Activated T-helper 1 cell treated with anti-CD3 and anti-CD28 coated beads, Interleukin-12 subunit alpha, Interleukin-12 subunit beta, Interleukin-2, Interleukin-4 antibody, amounts not matched to agents 30 ng/mL and 10 ng/mL and 1 ng/mL, durations not matched to agents 14 hours and 24 hours and 36 hours (primary cell): ENCODE data around the gene MAPKAPK3. TPM values are rescaled to one million over a fixed set of nuclear protein-coding genes. Genes with fewer than 3 reads are reported as not detected.

ENCODE experiments used
- DNase-seq: peaks from one replicate; pipeline ENCODE4 v3.0.0; 2021; ENCODE audit warnings: low spot score
- H3K27ac Mint-ChIP-seq: one replicate; pipeline ENCODE4 v1.8.0; 2021; ENCODE audit warnings: mild to moderate bottlenecking, mixed read lengths
- H3K27me3 Mint-ChIP-seq: one replicate; pipeline ENCODE4 v1.8.0; 2022; ENCODE audit warnings: mild to moderate bottlenecking, moderate library complexity, mixed read lengths; ENCODE audit not compliant: insufficient read depth
- H3K36me3 Mint-ChIP-seq: one replicate; pipeline ENCODE4 v1.8.0; 2021; ENCODE audit warnings: low read depth, mixed read lengths
- H3K4me1 Mint-ChIP-seq: one replicate; pipeline ENCODE4 v1.8.0; 2021; ENCODE audit warnings: low read depth, mixed read lengths
- H3K4me3 Mint-ChIP-seq: one replicate; pipeline ENCODE4 v1.8.0; 2021; ENCODE audit warnings: mild to moderate bottlenecking, moderate library complexity, mixed read lengths
- H3K9me3 Mint-ChIP-seq: one replicate; pipeline ENCODE4 v1.8.0; 2021; ENCODE audit warnings: mixed read lengths
- intact Hi-C: fragments of 100-400 bp; cut with micrococcal nuclease; formaldehyde crosslinking; loops from one replicate; pipeline ENCODE4 v1.15.1; 2024
- total RNA-seq: library from RNA; stranded (reverse); gene quantifications from 2 replicates; pipeline ENCODE4 v1.2.3, GENCODE V29; 2022

MAPKAPK3 gene
- total RNA-seq, 1 donor from 2014 or later = 191 TPM

- Mint-ChIP-seq H3K27me3 (no peaks in the 10 kb centered on the region), H3K4me3 (no peak overlapping the region), H3K36me3 (peaks cover 49% of the 10 kb centered on the region), H3K9me3 (no peaks in the 10 kb centered on the region), H3K27ac (peak overlapping the region; percentile 12), H3K4me1 (peaks cover 79% of the 10 kb centered on the region)
- no peak for DNase-seq
- intact Hi-C loops = no loop called here
These were observed 39.6 kb upstream of the MAPKAPK3 start for GRCh38 chr3:50577348-50577747.

- no peaks in the 10 kb centered on the region for H3K9me3 Mint-ChIP-seq
- peaks cover 74% of the 10 kb centered on the region for H3K4me1 Mint-ChIP-seq
- no peak overlapping the region for H3K4me3 Mint-ChIP-seq
- intact Hi-C loops = no loop called here
- peak overlapping the region; percentile 63 for H3K27ac Mint-ChIP-seq
- DNase-seq = no peak
- H3K36me3 Mint-ChIP-seq = peaks cover 61% of the 10 kb centered on the region
- no peaks in the 10 kb centered on the region for H3K27me3 Mint-ChIP-seq
These were observed 36.1 kb upstream of the MAPKAPK3 start for GRCh38 chr3:50580683-50581458.

GRCh38 chr3:50581459-50581842 is 35.5 kb upstream of the MAPKAPK3 start:
- Mint-ChIP-seq H3K27me3 (no peaks in the 10 kb centered on the region), H3K9me3 (no peaks in the 10 kb centered on the region), H3K27ac (no peak overlapping the region), H3K4me3 (no peak overlapping the region), H3K36me3 (peaks cover 60% of the 10 kb centered on the region), H3K4me1 (peaks cover 74% of the 10 kb centered on the region)
- intact Hi-C loops = no loop called here
- DNase-seq = no peak

- H3K4me1 Mint-ChIP-seq = peaks cover 77% of the 10 kb centered on the region
- intact Hi-C loops = no loop called here
- no peak for DNase-seq
- H3K4me3 Mint-ChIP-seq = no peak overlapping the region
- H3K27me3 Mint-ChIP-seq = no peaks in the 10 kb centered on the region
- no peaks in the 10 kb centered on the region for H3K9me3 Mint-ChIP-seq
- peak overlapping the region; percentile 47 for H3K27ac Mint-ChIP-seq
- peaks cover 60% of the 10 kb centered on the region for H3K36me3 Mint-ChIP-seq
These were observed 34.9 kb upstream of the MAPKAPK3 start for GRCh38 chr3:50582083-50582482.

GRCh38 chr3:50583897-50584296 is 33.1 kb upstream of the MAPKAPK3 start:
- DNase-seq = no peak
- intact Hi-C loops = no loop called here
- peak overlapping the region; percentile 84 for H3K27ac Mint-ChIP-seq
- H3K9me3 Mint-ChIP-seq = no peaks in the 10 kb centered on the region
- no peak overlapping the region for H3K4me3 Mint-ChIP-seq
- peaks cover 52% of the 10 kb centered on the region for H3K36me3 Mint-ChIP-seq
- no peaks in the 10 kb centered on the region for H3K27me3 Mint-ChIP-seq
- peaks cover 85% of the 10 kb centered on the region for H3K4me1 Mint-ChIP-seq

- peak overlapping the region; percentile 84 for H3K27ac Mint-ChIP-seq
These were observed 32.6 kb upstream of the MAPKAPK3 start for GRCh38 chr3:50584391-50584790.

GRCh38 chr3:50585919-50586762 is 30.8 kb upstream of the MAPKAPK3 start:
- Mint-ChIP-seq H3K4me1 (peaks cover 85% of the 10 kb centered on the region), H3K9me3 (no peaks in the 10 kb centered on the region), H3K27me3 (no peaks in the 10 kb centered on the region), H3K36me3 (peaks cover 33% of the 10 kb centered on the region), H3K27ac (peak overlapping the region; percentile 88), H3K4me3 (peak overlapping the region; percentile 22)
- intact Hi-C loops = no loop called here
- no peak for DNase-seq

More at GRCh38 chr3:50584391-50584790, 32.6 kb upstream of the MAPKAPK3 start:
- no peaks in the 10 kb centered on the region for H3K9me3 Mint-ChIP-seq
- no peak for DNase-seq
- intact Hi-C loops = no loop called here
- no peak overlapping the region for H3K4me3 Mint-ChIP-seq
- peaks cover 48% of the 10 kb centered on the region for H3K36me3 Mint-ChIP-seq
- no peaks in the 10 kb centered on the region for H3K27me3 Mint-ChIP-seq
- H3K4me1 Mint-ChIP-seq = peaks cover 89% of the 10 kb centered on the region

GRCh38 chr3:50586763-50587070 is 30.2 kb upstream of the MAPKAPK3 start:
- Mint-ChIP-seq H3K27me3 (no peaks in the 10 kb centered on the region), H3K4me1 (peaks cover 87% of the 10 kb centered on the region), H3K4me3 (no peak overlapping the region), H3K36me3 (peaks cover 30% of the 10 kb centered on the region), H3K27ac (peak overlapping the region; percentile 88), H3K9me3 (no peaks in the 10 kb centered on the region)
- intact Hi-C loops = no loop called here
- no peak for DNase-seq

GRCh38 chr3:50587373-50587772 is 29.6 kb upstream of the MAPKAPK3 start:
- no peak for DNase-seq
- peak overlapping the region; percentile 38 for H3K4me3 Mint-ChIP-seq

GRCh38 chr3:50587806-50588758 is 28.9 kb upstream of the MAPKAPK3 start:
- Mint-ChIP-seq H3K9me3 (no peaks in the 10 kb centered on the region), H3K27ac (peak overlapping the region; percentile 88), H3K4me1 (peaks cover 87% of the 10 kb centered on the region), H3K4me3 (peak overlapping the region; percentile 58), H3K36me3 (peaks cover 22% of the 10 kb centered on the region), H3K27me3 (no peaks in the 10 kb centered on the region)
- intact Hi-C loops = loop anchor here (1.0 kb wide), 1 partner anchor 15 kb away; no protein-coding TSS in a partner anchor
- peak; percentile 67 for DNase-seq

More at GRCh38 chr3:50587373-50587772, 29.6 kb upstream of the MAPKAPK3 start:
- Mint-ChIP-seq H3K27ac (peak overlapping the region; percentile 88), H3K9me3 (no peaks in the 10 kb centered on the region), H3K36me3 (peaks cover 26% of the 10 kb centered on the region), H3K4me1 (peaks cover 87% of the 10 kb centered on the region), H3K27me3 (no peaks in the 10 kb centered on the region)
- intact Hi-C loops = no loop called here

- Mint-ChIP-seq H3K9me3 (no peaks in the 10 kb centered on the region), H3K36me3 (peaks cover 17% of the 10 kb centered on the region), H3K4me1 (peaks cover 90% of the 10 kb centered on the region), H3K27me3 (no peaks in the 10 kb centered on the region), H3K4me3 (peak overlapping the region; percentile 58), H3K27ac (peak overlapping the region; percentile 88)
- DNase-seq = no peak
- intact Hi-C loops = loop anchor here (1.0 kb wide), 1 partner anchor 16 kb away; no protein-coding TSS in a partner anchor
These were observed 28.1 kb upstream of the MAPKAPK3 start for GRCh38 chr3:50588759-50589433.

GRCh38 chr3:50591196-50591741 is 25.7 kb upstream of the MAPKAPK3 start:
- no peaks in the 10 kb centered on the region for H3K9me3 Mint-ChIP-seq
- peak overlapping the region; percentile 72 for H3K4me3 Mint-ChIP-seq
- DNase-seq = no peak
- peak overlapping the region; percentile 98 for H3K27ac Mint-ChIP-seq
- H3K27me3 Mint-ChIP-seq = no peaks in the 10 kb centered on the region
- intact Hi-C loops = no loop called here
- H3K4me1 Mint-ChIP-seq = peaks cover 92% of the 10 kb centered on the region
- H3K36me3 Mint-ChIP-seq = peaks cover 8% of the 10 kb centered on the region
